ENCODE results near the gene ZNF281.

ZNF281 gene

GRCh38 chr1:200392625-200393185 lies 17.1 kb downstream of the ZNF281 start:
- H3K4me3 ChIP-seq (ENCODE audit: low read depth, low read length) = no peak overlapping the region
- DNase-seq (ENCODE audit: low read depth) = no peak
- no peak for TF ChIP-seq CTCF (IDR thresholded peaks at IDR 0.05; ENCODE audit: low read depth, low read length, missing control alignments)

GRCh38 chr1:200391747-200392146 lies 18.1 kb downstream of the ZNF281 start:
- no peak for DNase-seq (ENCODE audit: low read depth)
- no peak for TF ChIP-seq CTCF (IDR thresholded peaks at IDR 0.05; ENCODE audit: low read depth, low read length, missing control alignments)
- H3K4me3 ChIP-seq (ENCODE audit: low read depth, low read length) = no peak overlapping the region

GRCh38 chr1:200388791-200389190 lies 21.0 kb downstream of the ZNF281 start:
- DNase-seq (ENCODE audit: low read depth) = no peak
- no peak overlapping the region for H3K4me3 ChIP-seq (ENCODE audit: low read depth, low read length)
- no peak for TF ChIP-seq CTCF (IDR thresholded peaks at IDR 0.05; ENCODE audit: low read depth, low read length, missing control alignments)

- no peak for TF ChIP-seq CTCF (IDR thresholded peaks at IDR 0.05; ENCODE audit: low read depth, low read length, missing control alignments)
Observed at GRCh38 chr1:200386416-200386815, 23.4 kb downstream of the ZNF281 start.

GRCh38 chr1:200384818-200385390 lies 24.9 kb downstream of the ZNF281 start:
- no peak for DNase-seq (ENCODE audit: low read depth)
- no peak overlapping the region for H3K4me3 ChIP-seq (ENCODE audit: low read depth, low read length)
- TF ChIP-seq CTCF (IDR thresholded peaks at IDR 0.05; ENCODE audit: low read depth, low read length, missing control alignments) = no peak

More at GRCh38 chr1:200386416-200386815, 23.4 kb downstream of the ZNF281 start:
- DNase-seq (ENCODE audit: low read depth) = no peak
- no peak overlapping the region for H3K4me3 ChIP-seq (ENCODE audit: low read depth, low read length)

- no peak for DNase-seq (ENCODE audit: low read depth)
- H3K4me3 ChIP-seq (ENCODE audit: low read depth, low read length) = no peak overlapping the region
- TF ChIP-seq CTCF (IDR thresholded peaks at IDR 0.05; ENCODE audit: low read depth, low read length, missing control alignments) = no peak
Observed at GRCh38 chr1:200381256-200381984, 28.4 kb downstream of the ZNF281 start.
